Posterior cingulate gyrus (tissue), 11 donors: Measurements from ENCODE around the gene HM13.
"Not testable (repeated sequence)": the region's sequence is repeated elsewhere in the genome, so short reads cannot be mapped to it uniquely, and the experiment has no call there.

Source experiments
- DNase-seq, 10 donors: peaks; one replicate each; pipeline versions ENCODE4 v3.0.0 to v3.0.0-alpha.2; 2020 to 2021; ENCODE audit warnings: mixed read lengths in 3 of 10
- intact Hi-C: fragments of 100-400 bp; cut with DNase I; formaldehyde crosslinking; loops from one replicate; pipeline ENCODE4 v1.15.1; 2023

The HM13 gene

DNA sequence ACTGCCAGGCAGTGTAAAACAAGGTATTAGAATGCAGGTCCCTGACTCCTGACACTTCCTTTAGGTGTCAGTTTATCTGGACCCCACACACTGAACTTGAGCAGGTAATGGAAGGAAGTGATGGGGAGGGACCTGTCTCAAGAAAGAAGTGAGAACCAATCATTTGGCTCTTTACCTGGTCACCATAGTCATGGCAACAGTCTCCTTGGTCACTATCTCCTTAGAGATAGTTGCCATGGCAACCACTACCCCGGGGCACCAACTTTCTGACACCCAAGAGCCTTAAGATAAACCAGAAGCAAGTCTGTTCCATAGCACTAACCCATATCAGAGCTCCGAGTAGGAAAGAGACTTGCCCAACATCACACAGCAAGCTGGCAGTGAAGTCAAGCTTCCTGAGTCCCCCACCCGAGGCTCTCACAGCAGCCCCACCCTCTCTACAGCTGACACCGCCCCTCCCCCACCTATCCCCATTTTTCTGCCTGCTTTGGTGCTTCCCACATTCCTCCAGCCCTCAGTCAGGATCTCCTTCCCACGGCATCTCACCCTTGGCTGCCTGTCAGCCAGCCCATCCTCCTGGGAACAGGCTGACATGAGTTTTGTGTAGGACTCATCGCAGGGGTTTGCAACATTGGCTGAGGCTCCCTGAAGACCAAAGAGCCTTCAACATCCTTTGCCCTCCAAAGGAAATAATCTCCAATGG, 16.3 kb upstream of the HM13 start:
- DNase-seq, result no peak
- intact Hi-C loops, result no loop called here

DNA sequence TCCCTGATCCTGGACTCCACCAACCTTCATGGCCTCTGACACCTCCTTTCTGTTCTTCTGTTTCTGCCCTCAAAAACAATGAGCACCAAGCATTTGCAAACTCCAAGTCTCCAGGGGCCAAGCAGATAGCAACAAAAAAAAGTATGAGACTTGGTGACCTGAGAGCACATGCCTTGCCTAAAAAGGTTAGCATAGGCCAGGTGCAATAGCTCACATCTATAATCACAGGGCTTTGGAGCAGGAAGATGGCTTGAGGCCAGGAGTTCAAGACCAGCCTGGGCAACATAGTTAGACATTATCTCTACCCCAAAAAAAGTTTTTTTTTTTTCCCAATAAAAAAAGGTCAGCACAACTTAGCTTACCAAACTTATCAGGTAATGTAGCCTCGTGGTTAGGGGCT, 13.7 kb upstream of the HM13 start:
- intact Hi-C loops, result no loop called here
- DNase-seq, result no peak

DNA sequence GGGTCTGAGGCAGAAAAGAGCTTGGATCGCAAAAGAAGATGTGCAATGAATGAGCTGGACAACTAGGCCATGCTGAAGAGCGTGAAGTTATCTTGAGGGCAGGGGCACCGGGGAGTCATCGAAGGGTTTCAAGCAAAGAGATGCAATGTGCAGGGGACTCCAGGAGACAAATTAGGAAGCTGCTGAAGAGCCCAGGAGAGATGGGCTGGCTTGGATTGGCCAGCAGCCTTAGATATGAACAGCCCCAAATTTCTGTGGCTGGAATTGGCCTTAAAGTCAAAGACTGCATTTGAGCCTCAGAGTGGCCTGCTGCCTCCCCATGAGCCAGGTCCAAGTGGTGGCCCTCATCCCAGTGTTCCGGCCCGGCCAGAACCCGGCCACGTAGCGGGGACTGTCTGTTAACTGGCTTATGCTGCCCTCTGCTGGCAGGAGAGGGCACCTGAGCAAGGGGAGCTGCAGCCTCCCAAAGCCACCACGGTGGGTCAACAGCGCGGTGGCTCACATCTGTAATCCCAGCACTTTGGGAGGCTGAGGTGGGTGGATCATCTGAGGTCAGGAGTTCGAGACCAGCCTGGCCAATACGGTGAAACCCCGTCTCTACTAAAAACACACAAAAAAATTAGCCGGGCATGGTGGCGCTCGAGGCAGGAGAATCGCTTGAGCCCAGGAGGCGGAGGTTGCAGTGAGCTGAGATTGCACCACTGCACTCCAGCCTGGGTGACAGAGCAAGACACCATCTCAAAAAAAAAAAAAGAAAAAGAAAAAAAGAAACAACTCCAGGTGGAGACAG, 11.2 kb upstream of the HM13 start:
- intact Hi-C loops, result loop anchor here (1.0 kb wide), 1 partner anchor 43 kb away; no protein-coding TSS in a partner anchor
- DNase-seq, result peak; percentile 41 to 96 (median 80)

DNA sequence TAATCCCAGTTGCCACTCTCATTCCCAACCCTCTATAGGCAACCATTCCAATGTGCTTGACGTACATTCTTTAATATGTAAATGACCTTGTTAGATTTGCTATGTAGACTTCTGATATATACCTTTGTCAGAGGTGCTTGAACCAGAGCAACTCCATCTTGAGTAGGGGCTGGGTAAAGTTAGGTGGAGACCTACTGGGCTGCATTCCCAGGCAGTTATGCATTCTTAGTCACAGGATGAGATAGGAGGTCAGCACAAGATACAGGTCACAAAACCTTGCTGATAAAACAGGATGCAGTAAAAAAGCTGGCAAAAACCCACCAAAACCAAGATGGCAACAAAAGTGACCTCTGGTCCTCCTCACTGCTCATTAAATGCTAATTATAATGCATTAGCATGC, 8.3 kb upstream of the HM13 start:
- no peak for DNase-seq
- intact Hi-C loops, result no loop called here

DNA sequence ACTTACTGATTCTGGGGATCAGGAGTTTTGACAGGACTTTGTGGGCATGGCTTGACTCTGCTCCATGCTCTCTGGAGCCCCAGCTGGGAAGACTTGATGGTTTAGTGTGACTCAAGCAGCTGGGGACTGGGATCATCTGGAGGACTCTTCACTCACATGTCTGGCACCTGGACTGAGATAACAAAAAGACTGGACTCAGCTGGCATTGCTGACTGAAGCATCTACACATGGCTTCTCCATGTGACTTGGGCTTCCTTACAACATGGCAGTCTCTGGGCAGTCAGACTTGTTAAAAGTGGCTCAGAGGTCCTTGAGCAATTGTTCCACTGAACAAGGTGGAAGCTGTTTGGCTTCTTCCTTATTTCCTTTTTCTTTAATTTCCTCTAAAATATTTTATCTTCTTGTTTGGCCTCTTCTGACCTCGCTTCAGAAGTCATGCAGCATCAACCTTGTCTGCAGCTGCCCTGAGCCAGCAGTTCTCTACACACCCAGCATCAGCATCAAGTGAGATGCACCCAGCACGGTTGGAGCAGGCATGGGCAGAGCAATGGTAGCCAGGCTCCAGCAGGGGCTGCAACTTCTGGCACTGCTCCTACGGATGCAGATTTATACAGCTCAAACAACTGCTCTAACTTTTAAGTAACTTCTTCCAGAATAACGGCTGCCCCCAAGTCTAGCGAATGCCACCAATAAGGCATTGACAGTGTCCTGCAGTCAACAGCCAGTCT, 5.6 kb upstream of the HM13 start:
- no peak for DNase-seq
- intact Hi-C loops, result no loop called here

DNA sequence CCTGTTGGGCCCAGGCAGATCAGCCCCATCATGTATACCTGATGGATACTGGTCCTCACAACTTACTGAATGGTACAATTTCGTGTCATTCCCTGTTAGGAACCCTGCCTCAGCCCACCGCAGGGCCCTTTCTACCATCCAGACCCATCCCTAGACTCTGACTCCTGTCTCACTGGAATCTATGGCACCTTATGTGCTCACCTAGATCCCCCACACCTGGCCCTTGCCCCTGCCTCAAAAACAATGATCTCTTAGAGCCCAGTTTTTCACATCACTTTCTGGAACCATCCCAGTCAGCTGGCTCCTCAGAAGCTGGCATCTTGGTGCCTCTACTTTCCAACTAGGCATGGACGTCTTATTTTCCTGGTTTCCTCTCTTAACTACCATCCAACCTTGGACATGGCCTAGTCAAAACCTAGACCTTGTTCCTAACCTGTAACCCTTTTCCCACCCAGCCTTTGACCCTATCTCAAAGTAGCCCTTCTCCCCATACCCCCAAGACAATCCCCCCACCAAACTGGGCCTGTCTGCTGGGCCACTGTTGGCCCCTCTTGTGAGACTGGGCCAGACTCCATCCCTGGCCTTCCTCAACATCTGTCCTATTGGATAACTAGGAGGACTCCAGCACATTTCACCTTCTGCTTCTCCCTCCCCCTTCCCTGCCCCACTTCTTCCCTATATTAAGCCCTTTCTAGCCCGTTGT, 981 bp downstream of the HM13 start:
- DNase-seq, result no peak
- intact Hi-C loops, result no loop called here

DNA sequence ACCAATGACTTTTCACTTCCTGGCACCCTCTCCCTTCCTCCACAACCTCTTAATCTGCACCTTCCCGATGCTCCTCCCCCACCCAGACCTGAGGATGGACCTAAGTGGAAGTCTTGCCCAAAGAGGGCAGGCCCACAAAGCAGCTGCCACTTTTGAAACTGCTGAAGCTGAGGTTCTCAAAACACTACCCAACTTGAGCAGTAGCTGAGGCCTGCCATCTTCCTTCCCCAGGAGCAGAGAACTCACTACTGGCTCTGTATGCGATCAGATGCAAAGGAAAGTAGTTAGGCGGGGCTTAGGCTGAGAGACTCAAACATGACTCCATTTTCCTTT, 1.5 kb downstream of the HM13 start:
- intact Hi-C loops, result no loop called here

DNA sequence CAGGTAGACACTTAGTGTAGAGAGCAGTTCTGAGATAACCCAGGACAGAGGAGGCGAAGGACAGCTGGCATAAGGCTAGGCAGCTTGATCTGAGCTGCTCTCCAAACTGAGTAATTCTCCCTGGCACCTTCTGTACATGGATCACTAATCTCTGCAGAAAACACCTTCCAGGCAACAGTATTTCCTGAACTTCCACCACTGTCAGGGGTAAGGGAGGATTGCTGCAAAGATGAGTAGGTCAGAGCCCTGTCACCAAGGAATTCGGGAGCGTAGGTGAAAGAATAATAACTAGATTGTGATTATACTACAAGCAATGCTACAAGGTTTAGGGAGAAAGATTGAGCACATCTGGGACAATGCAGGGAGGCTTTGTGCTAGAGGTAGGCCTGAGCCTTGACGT, 1.9 kb downstream of the HM13 start:
- DNase-seq, result no peak
- intact Hi-C loops, result no loop called here

More for the DNA sequence above, 1.5 kb downstream of the HM13 start:
- no peak for DNase-seq

DNA sequence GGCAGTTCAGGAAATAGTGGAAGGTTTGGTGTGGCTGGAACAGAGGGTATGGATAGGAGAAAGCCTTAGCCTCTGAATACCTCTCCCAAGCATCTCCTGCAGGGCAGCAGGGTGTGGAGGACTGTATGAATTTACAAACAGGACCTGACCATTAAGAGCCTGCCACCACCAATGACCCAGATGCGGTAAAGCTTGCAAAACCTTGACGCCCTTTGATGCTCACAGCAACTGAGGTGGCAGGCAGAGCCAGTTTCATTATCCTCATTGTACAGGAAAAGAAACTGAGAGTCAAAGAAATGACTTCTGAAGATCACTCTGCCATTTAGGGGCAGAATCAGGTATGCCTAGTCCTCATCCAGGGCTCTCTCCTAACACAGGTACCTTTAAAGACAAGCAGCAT, 2.4 kb downstream of the HM13 start:
- intact Hi-C loops, result no loop called here
- no peak for DNase-seq

DNA sequence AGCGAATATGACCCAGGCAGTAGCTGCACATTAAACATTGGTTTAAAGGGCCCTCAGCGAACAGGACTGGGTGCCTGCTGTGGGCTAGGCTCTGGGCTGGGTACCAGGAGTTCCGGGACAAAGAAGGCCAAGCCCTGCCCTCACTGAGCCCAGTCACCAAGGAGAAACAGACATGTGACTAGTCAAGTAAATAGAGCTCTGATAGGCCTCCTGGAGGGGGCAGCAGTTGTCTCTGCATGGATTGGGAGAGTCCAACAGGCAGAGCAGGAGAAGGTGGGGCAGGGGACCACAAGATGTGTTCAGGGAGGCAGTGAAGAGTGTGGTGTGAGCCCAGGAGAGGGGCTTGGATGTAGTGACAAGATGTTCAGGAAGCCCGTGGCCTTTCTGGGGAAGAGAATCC, 3.1 kb downstream of the HM13 start:
- intact Hi-C loops, result no loop called here
- DNase-seq, result no peak

DNA sequence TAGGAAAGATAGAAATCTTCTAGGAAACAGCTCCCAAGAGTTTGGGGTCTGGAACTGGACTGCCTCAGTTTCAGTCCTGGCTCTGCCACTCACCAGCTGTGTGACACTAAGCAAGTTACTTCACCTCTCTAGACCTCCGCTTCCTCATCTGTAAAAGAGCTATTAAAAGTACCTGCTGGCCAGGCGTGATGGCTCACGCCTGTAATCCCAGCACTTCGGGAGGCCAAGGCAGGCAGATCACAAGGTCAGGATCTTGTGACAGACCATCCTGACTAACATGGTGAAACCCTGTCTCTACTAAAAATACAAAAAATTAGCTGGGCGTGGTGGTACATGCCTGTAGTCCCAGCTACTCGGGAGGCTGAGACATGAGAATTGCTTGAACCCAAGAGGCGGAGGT, 7.0 kb downstream of the HM13 start:
- DNase-seq, intact Hi-C loops: not testable (repeated sequence)

DNA sequence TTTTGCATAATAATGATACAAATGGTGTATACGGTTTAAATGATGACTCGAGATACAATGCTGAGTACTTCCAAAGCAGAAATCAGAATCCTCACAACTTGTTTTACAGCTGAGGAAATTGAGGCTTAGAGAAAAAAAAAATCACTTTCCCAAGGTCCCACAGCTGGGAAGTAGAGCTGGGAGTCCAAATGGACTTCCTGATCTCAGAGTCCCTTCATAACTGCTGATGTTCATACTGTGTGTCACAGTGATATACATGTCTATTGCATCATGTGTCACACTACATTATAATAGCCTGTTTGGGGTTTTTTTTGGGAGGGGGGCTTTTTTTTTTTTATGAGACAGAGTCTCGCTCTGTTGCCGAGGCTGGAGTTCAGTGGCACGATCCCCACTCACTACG, 8.5 kb downstream of the HM13 start:
- intact Hi-C loops, result no loop called here
- no peak for DNase-seq

DNA sequence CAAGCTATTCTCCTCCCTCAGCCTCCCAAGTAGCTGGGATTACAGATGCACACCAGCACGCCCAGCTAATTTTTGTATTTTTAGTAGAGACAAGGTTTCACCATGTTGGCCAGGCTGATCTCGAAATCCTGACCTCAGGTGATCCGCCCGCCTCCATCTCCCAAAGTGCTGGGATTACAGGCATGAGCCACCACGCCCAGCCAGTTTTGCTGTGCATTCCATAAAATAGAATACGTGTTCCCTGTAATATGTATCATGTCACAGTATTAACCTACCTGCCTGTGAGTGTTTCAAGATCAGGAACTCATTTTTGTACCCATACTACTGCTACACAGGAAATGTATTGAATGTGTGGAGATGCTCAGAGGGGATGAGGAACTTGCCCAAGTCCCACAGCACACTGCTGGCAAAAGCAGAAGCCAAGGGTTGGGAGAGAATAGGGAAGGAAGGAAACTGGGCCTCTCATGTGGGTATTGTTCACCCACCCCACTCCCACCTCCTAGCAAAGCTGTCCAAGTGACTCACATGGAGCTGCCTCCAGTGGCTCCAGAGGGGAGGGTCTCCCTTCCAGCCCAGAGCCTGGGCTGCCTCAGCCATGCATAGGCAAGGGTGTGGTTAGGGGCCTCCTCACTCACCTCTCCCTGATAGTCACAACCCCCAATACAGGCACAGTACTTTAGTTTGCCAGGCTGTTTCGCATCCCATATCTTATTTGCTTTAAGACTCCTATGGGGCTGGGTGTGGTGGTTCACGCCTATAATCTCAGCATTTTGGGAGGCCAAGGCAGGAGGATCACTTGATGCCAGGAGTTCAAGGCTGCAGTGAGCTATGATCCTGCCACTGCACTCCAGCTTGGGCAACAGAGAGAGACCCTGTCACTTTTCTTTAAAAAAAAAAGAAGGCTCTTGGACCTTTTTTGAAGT, 9.4 kb downstream of the HM13 start:
- intact Hi-C loops, result no loop called here
- DNase-seq, result peak in 1 of 10 donors; percentile 11

DNA sequence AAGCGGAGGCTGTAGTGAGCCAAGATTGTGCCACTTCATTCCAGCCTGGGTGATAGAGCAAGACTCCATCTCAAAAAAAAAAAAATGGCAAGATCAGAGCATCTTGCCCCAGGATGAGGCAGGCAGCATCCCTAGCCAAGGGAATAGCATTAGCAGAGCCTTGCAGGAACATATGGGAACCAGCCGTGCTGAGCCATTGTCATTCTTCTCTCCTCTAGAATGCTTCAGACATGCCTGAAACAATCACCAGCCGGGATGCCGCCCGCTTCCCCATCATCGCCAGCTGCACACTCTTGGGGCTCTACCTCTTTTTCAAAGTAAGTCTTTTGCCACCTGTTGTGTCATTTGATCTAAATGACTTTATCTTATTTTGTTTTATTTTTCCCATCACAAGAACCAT, 13.0 kb downstream of the HM13 start:
- intact Hi-C loops, result no loop called here
- DNase-seq, result peak in 1 of 10 donors; percentile 70

DNA sequence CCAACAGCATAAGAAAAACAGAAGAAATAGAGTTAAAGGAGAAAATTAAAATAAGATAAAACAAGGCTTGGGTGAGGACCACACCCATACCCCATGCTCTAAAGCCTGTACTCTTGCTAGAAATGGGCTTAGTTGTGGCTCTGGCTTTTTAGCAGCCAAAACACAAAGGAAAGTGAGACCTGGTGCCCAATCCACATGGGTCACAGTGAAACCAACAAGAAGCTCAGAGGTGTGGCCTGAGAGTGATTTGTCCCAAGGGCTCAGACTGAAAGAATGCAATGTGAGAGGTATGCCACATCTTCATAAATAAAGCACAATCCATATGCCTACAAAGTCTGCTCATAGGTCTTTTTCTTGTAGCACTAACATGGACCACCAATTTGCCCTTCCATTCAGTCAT, 21.1 kb downstream of the HM13 start:
- intact Hi-C loops, result no loop called here
- no peak for DNase-seq

DNA sequence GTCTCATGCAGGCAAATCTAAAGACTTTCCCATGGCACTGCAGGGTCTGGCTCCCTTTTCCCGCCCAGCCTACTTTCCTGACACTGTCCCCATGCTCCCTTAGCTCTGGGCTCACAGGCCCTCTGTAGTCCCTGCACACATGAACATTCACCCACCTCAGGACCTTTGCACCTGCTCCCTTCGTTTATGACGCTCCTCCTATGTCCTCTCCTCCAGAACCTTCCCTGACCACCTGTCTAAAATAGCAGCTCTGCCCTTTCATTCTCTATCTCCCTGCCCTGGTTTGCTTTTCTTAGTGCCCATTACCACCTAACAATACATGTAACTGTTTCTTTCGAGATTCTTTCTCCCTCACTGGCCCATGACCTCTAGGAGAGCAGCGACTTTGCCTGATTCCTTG, 22.3 kb downstream of the HM13 start:
- peak in 1 of 10 donors; percentile 38 for DNase-seq
- intact Hi-C loops, result no loop called here

DNA sequence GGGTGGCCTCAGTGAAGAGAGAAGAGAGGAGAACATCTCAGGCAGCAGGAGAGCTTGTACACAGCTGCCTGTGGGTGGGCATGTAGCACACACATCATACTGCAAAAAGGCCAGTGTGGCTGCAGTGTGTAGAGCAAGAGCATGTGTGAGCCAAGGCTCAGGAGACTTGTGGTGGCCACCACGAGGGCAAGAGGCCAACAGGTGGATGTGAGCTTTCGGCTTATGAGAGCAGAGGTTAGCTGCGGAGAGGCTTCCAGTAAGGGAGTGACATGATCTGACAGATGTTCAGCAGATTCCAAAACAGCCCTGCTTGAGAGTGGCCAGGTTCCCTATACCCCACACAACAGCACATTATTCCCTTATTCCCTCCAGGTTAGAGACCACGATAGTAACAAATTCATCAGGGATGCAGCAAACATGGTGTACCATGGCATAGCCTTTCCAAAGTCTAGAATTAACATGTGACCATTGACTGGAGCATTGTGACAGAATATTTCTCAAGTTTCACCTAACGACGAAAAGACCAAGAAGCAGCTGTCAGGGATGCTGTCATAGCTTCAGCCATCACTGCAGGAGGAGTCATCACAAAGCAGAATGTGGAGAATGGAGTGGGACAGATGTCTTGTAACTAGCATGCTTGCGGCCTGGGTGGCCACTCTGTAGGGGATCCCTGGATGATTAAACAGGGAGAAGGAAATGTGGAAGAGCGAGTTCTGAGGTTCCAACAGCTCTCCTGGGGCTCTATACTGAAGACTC, 23.1 kb downstream of the HM13 start:
- intact Hi-C loops, result no loop called here
- DNase-seq, result peak in 1 of 10 donors; percentile 61

DNA sequence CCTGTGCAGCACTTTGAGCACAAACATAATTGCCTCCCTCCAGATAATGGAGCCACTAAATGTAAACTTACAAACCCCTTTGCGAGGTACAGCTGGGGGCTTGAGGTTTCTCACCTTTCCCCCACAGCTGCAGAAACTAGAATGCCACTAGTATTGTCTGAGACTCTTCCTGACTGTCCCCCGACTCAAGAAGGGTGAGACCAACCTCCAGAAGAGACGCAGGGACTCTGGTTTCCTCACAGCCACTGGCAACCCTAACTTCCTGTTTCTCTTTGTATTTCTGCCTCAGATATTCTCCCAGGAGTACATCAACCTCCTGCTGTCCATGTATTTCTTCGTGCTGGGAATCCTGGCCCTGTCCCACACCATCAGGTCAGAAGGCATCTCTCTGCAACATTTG, 23.6 kb downstream of the HM13 start:
- intact Hi-C loops, result no loop called here
- peak in 1 of 10 donors; percentile 4 for DNase-seq

DNA sequence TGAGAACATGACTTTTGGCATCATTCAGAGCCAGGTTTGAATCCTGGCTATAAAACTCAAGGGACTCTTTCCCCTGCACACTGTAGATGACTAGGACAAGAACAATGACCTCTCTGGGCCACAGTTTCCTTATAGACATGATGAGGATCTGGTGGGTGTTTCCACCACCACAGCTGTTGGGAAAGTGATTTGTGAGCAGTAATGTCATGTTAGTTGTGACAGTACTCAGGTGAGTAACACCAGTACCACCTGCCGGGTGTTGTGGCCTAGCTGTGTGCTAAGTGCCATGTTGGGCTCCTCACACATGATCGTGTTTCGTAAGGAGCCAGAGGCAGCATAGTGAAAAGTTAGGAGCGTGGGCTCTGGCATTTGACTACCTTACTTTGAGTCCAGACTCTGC, 24.1 kb downstream of the HM13 start:
- intact Hi-C loops, result no loop called here

More for the DNA sequence above, 24.1 kb downstream of the HM13 start:
- DNase-seq, result peak in 1 of 10 donors; percentile 14
